Activated T-helper 17 cell treated with anti-CD3 and anti-CD28 coated beads, Interleukin-2, amount 50 U/mL, for 72 hours (primary cell): ENCODE results near the gene AFP. TPM values are rescaled to one million over a fixed set of nuclear protein-coding genes. Genes with fewer than 3 reads are reported as not detected.

Experiments used
- ATAC-seq: fragments of 150-1000 bp; cut with Tn5 transposase; replicated peaks from 2 replicates; pipeline ENCODE4 v1.10.0; 2021; ENCODE audit warnings: mild to moderate bottlenecking, moderate library complexity
- H3K27ac Mint-ChIP-seq: one replicate; pipeline ENCODE4 v1.8.0; 2022; ENCODE audit warnings: mixed read lengths
- H3K27me3 Mint-ChIP-seq: one replicate; pipeline ENCODE4 v1.8.0; 2022; ENCODE audit warnings: mixed read lengths
- H3K36me3 Mint-ChIP-seq: one replicate; pipeline ENCODE4 v1.8.0; 2022; ENCODE audit warnings: low read depth, mild to moderate bottlenecking, mixed read lengths
- H3K4me1 Mint-ChIP-seq: one replicate; pipeline ENCODE4 v1.8.0; 2022; ENCODE audit warnings: mixed read lengths
- H3K4me3 Mint-ChIP-seq: one replicate; pipeline ENCODE4 v1.8.0; 2022; ENCODE audit warnings: mild to moderate bottlenecking, mixed read lengths
- H3K9me3 Mint-ChIP-seq: one replicate; pipeline ENCODE4 v1.8.0; 2022; ENCODE audit warnings: mixed read lengths
- total RNA-seq, 2 donors: library from RNA; stranded (reverse); gene quantifications; one replicate each; pipeline ENCODE4 v1.2.3, GENCODE V29; 2022

AFP gene
- total RNA-seq, 2 donors from 2014 or later, result not detected

DNA sequence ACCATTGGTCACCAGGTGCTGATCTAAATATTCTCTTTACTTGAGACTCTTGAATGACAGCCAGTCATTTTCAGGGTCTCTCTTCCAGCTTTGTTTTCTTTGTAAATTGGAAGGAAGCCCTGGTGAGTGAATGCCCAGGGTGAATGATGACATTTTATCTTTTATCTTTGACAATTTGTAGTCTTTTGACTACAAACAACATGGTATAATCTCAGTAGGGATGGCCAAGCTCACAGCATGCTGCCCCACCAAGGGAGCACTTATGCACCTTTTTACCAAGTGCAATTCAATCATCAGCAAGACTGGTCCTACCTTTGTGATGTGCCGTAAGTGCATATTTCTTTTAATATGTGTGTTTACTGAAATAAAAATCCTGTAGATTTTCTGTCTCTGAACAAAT lies 51.2 kb downstream of the AFP start:
- H3K36me3 Mint-ChIP-seq, result no peaks in the 10 kb centered on the region
- H3K4me1 Mint-ChIP-seq, result no peaks in the 10 kb centered on the region
- H3K9me3 Mint-ChIP-seq, result no peaks in the 10 kb centered on the region
- no peak overlapping the region for H3K4me3 Mint-ChIP-seq
- H3K27ac Mint-ChIP-seq, result no peak overlapping the region
- H3K27me3 Mint-ChIP-seq, result peaks cover 8% of the 10 kb centered on the region
- no peak for ATAC-seq

DNA sequence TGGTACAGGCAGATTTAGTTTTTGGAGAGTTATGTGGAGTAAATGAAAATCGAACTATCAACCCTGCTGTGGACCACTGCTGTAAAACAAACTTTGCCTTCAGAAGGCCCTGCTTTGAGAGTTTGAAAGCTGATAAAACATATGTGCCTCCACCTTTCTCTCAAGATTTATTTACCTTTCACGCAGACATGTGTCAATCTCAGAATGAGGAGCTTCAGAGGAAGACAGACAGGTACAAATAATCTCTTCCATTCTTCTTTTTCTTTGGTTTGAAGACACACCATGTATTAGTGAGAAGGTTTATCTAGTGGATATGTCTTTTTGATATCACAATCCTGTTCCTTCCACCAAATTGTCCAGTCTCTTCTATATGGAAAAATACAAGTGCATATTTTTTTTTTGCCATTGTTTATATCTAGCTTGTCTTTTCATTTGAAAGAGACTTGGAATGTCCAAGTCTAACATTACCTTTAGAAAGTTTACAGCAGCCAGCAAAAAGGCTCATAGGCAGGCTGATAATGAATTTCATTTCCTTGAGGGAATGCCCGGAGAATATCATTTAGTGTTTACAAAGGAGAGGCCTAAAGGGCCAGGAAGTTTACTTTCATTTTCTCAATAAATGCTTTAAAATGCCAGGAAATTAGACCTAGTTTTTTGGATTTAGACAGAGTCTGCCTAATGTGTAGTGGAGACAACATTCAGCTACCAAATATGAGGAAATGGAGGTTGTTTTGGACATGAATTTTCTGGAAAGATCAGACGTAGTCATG lies 64.2 kb downstream of the AFP start:
- Mint-ChIP-seq H3K27ac (no peak overlapping the region), H3K36me3 (no peaks in the 10 kb centered on the region), H3K4me1 (peaks cover 6% of the 10 kb centered on the region)

DNA sequence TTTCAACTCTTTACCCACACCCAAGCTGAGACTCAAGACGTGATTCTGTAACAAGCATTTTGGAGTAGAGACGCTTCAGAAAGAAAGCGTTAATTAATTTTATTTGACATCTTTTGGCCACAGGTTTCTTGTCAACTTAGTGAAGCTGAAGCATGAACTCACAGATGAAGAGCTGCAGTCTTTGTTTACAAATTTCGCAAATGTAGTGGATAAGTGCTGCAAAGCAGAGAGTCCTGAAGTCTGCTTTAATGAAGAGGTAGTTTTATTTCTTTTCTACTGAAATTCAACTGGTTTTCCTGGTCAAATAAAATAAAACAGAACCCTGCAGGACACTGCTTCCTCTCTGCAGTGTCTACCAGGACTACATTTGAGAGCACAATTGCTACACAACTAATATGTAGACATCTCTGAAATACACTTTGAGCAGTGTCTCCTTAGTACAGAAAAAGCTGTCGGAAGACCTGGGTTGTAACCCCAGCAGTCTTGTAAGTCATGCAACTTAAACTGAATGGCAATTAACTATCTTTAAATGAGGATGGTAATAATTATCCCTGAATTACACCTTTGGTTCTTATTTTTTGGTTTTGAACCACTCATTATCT lies 65.7 kb downstream of the AFP start:
- no peak overlapping the region for H3K27ac Mint-ChIP-seq
- no peak for ATAC-seq
- H3K36me3 Mint-ChIP-seq, result no peaks in the 10 kb centered on the region
- no peaks in the 10 kb centered on the region for H3K9me3 Mint-ChIP-seq
- H3K4me1 Mint-ChIP-seq, result peaks cover 6% of the 10 kb centered on the region
- H3K27me3 Mint-ChIP-seq, result no peaks in the 10 kb centered on the region
- H3K4me3 Mint-ChIP-seq, result no peak overlapping the region

More for the DNA sequence above, 64.2 kb downstream of the AFP start:
- ATAC-seq, result no peak
- H3K9me3 Mint-ChIP-seq, result no peaks in the 10 kb centered on the region
- H3K27me3 Mint-ChIP-seq, result no peaks in the 10 kb centered on the region
- H3K4me3 Mint-ChIP-seq, result no peak overlapping the region

DNA sequence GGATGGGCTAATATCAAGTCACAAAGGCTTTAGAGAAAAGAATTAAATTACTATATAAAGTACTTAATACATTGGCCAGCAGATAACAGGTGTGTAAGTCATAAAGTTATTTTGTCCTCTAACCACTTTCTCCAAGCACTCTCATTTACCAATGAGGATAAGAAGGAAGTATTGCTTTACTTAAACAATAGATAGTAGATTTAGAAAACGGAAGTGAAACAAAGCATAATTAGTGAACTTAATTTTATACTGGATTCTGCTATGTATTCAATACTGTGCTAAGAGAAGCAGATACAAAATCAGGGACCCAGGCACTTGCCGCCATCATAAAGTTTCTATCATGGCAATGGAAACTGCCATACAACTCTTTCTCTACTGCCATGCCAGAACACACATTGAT lies 69.5 kb downstream of the AFP start:
- Mint-ChIP-seq H3K27me3 (no peaks in the 10 kb centered on the region), H3K36me3 (no peaks in the 10 kb centered on the region), H3K9me3 (no peaks in the 10 kb centered on the region), H3K27ac (no peak overlapping the region), H3K4me1 (no peaks in the 10 kb centered on the region), H3K4me3 (no peak overlapping the region)
- ATAC-seq, result no peak

Other genes with a start within 250 kb of the AFP start
- 10 to 100 TPM; 46.7 to 70.7 TPM for gene ANKRD17, start 177.4 kb upstream of the AFP start, total RNA-seq
- gene ALB, start 31.9 kb upstream of the AFP start, total RNA-seq, result not detected
- gene AFM, start 45.5 kb downstream of the AFP start, total RNA-seq, result not detected
- gene RASSF6, start 184.2 kb downstream of the AFP start, total RNA-seq, result under 1 TPM in 1 of 2 donors, not detected in 1; 0.09 TPM